GM23338 (cell line): ENCODE measurements around the gene SERPINB8. TPM values are rescaled to one million over a fixed set of nuclear protein-coding genes. Genes with fewer than 3 reads are reported as not detected.

Experiments
- ATAC-seq: fragments of 200-7000 bp; cut with Tn5 transposase; 3 replicates; pipeline ENCODE4 v1.9.1; 2020
- DNase-seq: peaks from one replicate; pipeline ENCODE4 v3.0.0-alpha.2; 2015; ENCODE audit warnings: low spot score
- H2AFZ ChIP-seq: fragments of 200-600 bp; sonication (generic); 2 replicates; pipeline ENCODE4 v1.8.0; 2016; ENCODE audit warnings: antibody characterized with exemption, mild to moderate bottlenecking, moderate library complexity
- H3F3A ChIP-seq: fragments of 200-600 bp; sonication (generic); replicated peaks from 2 replicates; pipeline ENCODE4 v1.8.0; 2017; ENCODE audit warnings: antibody characterized with exemption, mixed run types, low read depth
- H3K27ac ChIP-seq: fragments of 200-600 bp; sonication (generic); 2 replicates; pipeline ENCODE4 v1.6.1; 2016; ENCODE audit warnings: low read depth
- H3K27me3 ChIP-seq: fragments of 200-600 bp; sonication (generic); 2 replicates; pipeline ENCODE4 v1.8.0; 2016; ENCODE audit warnings: mild to moderate bottlenecking, mixed run types, moderate library complexity; ENCODE audit not compliant: insufficient read depth
- H3K36me3 ChIP-seq: fragments of 200-600 bp; sonication (generic); 2 replicates; pipeline ENCODE4 v1.8.0; 2016; ENCODE audit warnings: mild to moderate bottlenecking; ENCODE audit not compliant: insufficient read depth
- H3K4me1 ChIP-seq: fragments of 200-600 bp; sonication (generic); 2 replicates; pipeline ENCODE4 v1.8.0; 2016; ENCODE audit warnings: mild to moderate bottlenecking, moderate library complexity; ENCODE audit not compliant: insufficient read depth
- H3K4me2 ChIP-seq: fragments of 200-600 bp; sonication (generic); 2 replicates; pipeline ENCODE4 v1.7.1; 2017; ENCODE audit warnings: mixed run types
- H3K4me3 ChIP-seq: fragments of 200-600 bp; sonication (generic); 2 replicates; pipeline ENCODE4 v1.6.1; 2016; ENCODE audit warnings: mixed run types
- H3K79me2 ChIP-seq: fragments of 200-600 bp; sonication (generic); replicated peaks from 2 replicates; pipeline ENCODE4 v1.8.0; 2017; ENCODE audit warnings: mild to moderate bottlenecking; ENCODE audit not compliant: insufficient read depth
- H3K9me2 ChIP-seq: fragments of 200-600 bp; sonication (generic); 2 replicates; pipeline ENCODE4 v1.8.0; 2017; ENCODE audit not compliant: insufficient read depth
- H4K20me1 ChIP-seq: fragments of 200-600 bp; sonication (generic); replicated peaks from 2 replicates; pipeline ENCODE4 v1.8.0; 2017; ENCODE audit warnings: mild to moderate bottlenecking; ENCODE audit not compliant: insufficient read depth
- H3K27ac Mint-ChIP-seq: 2 replicates; pipeline ENCODE4 v1.8.0; 2020; ENCODE audit warnings: inconsistent platforms, mild to moderate bottlenecking, moderate library complexity, mixed read lengths
- H3K27me3 Mint-ChIP-seq: 3 replicates; pipeline ENCODE4 v1.8.0; 2022; ENCODE audit warnings: low read depth, mild to moderate bottlenecking, moderate library complexity, mixed read lengths, inconsistent platforms; ENCODE audit not compliant: insufficient read depth, poor library complexity
- H3K36me3 Mint-ChIP-seq: 3 replicates; pipeline ENCODE4 v1.8.0; 2021; ENCODE audit warnings: low read depth, mild to moderate bottlenecking, inconsistent platforms, moderate library complexity, mixed read lengths
- H3K4me1 Mint-ChIP-seq: 3 replicates; pipeline ENCODE4 v1.8.0; 2020; ENCODE audit warnings: mild to moderate bottlenecking, inconsistent platforms, mixed read lengths
- H3K4me3 Mint-ChIP-seq: 3 replicates; pipeline ENCODE4 v1.8.0; 2021; ENCODE audit warnings: moderate library complexity, mild to moderate bottlenecking, inconsistent platforms, mixed read lengths
- H3K9me3 Mint-ChIP-seq: 3 replicates; pipeline ENCODE4 v1.8.0; 2020; ENCODE audit warnings: moderate library complexity, mild to moderate bottlenecking, inconsistent platforms, mixed read lengths
- CREB1 ChIP-seq: fragments of 250-450 bp; sonication (Bioruptor Pico); IDR thresholded peaks from 2 replicates; pipeline ENCODE4 v1.5.0; 2020; ENCODE audit warnings: low read depth, mild to moderate bottlenecking, moderate library complexity
- CTCF ChIP-seq, 2 experiments: fragments of 200-600 bp in 1 of 2; sonication (generic) in 1 of 2; conservative IDR thresholded peaks; 2 replicates each; pipeline versions ENCODE4 v1.5.1 to v1.6.1; 2016 to 2017; ENCODE audit warnings: antibody characterized with exemption in 2 of 2, low read depth in 2 of 2, mild to moderate bottlenecking in 2 of 2, moderate library complexity in 1 of 2
- ETS1 ChIP-seq: IDR thresholded peaks from 2 replicates; pipeline ENCODE4 v1.6.1; 2016; ENCODE audit warnings: antibody characterized with exemption
- EZH2 ChIP-seq: fragments of 200-600 bp; sonication (generic); IDR thresholded peaks from one replicate; pipeline ENCODE4 v1.8.0; 2017; ENCODE audit warnings: antibody characterized with exemption, mild to moderate bottlenecking, low read depth; ENCODE audit not compliant: unreplicated experiment
- EZH2phosphoT487 ChIP-seq: fragments of 200-600 bp; sonication (generic); IDR thresholded peaks from one replicate; pipeline ENCODE4 v1.8.1; 2018; ENCODE audit warnings: antibody characterized with exemption; ENCODE audit not compliant: unreplicated experiment
- JUNB ChIP-seq: IDR thresholded peaks from one replicate; pipeline ENCODE4 v1.6.1; 2016; ENCODE audit warnings: antibody characterized with exemption; ENCODE audit not compliant: unreplicated experiment
- NANOG ChIP-seq: IDR thresholded peaks from 2 replicates; pipeline ENCODE4 v1.6.1; 2016; ENCODE audit warnings: antibody characterized with exemption, borderline replicate concordance
- POLR2AphosphoS5 ChIP-seq: IDR thresholded peaks from 2 replicates; pipeline ENCODE4 v1.6.1; 2016; ENCODE audit warnings: antibody characterized with exemption, low read depth
- REST ChIP-seq: IDR thresholded peaks from one replicate; pipeline ENCODE4 v1.6.1; 2018; ENCODE audit warnings: antibody characterized with exemption; ENCODE audit not compliant: unreplicated experiment
- STAT1 ChIP-seq: IDR thresholded peaks from one replicate; pipeline ENCODE4 v1.6.1; 2016; ENCODE audit warnings: antibody characterized with exemption; ENCODE audit not compliant: unreplicated experiment
- ZNF114 ChIP-seq: fragments of 250-450 bp; sonication (Bioruptor Pico); IDR thresholded peaks from 2 replicates; pipeline ENCODE4 v1.5.0; 2020; ENCODE audit warnings: mild to moderate bottlenecking, moderate library complexity
- ZNF331 ChIP-seq: fragments of 250-450 bp; sonication (Bioruptor Pico); IDR thresholded peaks from 2 replicates; pipeline ENCODE4 v1.5.0; 2020; ENCODE audit warnings: low read depth, mild to moderate bottlenecking, moderate library complexity
- ZNF462 ChIP-seq: fragments of 250-450 bp; sonication (Bioruptor Pico); IDR thresholded peaks from 2 replicates; pipeline ENCODE4 v1.5.0; 2020; ENCODE audit warnings: mild to moderate bottlenecking, moderate library complexity
- polyA plus RNA-seq: library from polyadenylated mRNA; unstranded; fragments of >200 nt; fragmentation: Nextera tagmentation; extraction: Ambion mirVana; gene quantifications from 2 replicates; pipeline ENCODE4 v1.2.1, GENCODE V29; 2016
- total RNA-seq: library from RNA; depleted of rRNA; stranded (reverse); fragments of >200 nt; shearing (Covaris generic); gene quantifications from 2 replicates; pipeline ENCODE4 v1.2.3, GENCODE V29; 2014

The SERPINB8 gene
- total and polyA plus RNA-seq, 2 experiments from 2014 or later = 0.50 to 2.1 TPM

- H3K4me3 Mint-ChIP-seq = no peak overlapping the region
- no peak for DNase-seq
- no peaks in the 10 kb centered on the region for H3K4me1 Mint-ChIP-seq
- no peak for ATAC-seq
- no peaks in the 10 kb centered on the region for H3K27me3 ChIP-seq
- H3K4me3 ChIP-seq = no peak overlapping the region
- no peaks in the 10 kb centered on the region for H3K4me1 ChIP-seq
- H3K27ac ChIP-seq = no peak overlapping the region
- no peaks in the 10 kb centered on the region for H3F3A ChIP-seq
- no peaks in the 10 kb centered on the region for H3K79me2 ChIP-seq
- no peaks in the 10 kb centered on the region for H3K36me3 ChIP-seq
- H3K27ac Mint-ChIP-seq = no peak overlapping the region
- H3K27me3 Mint-ChIP-seq = peaks cover 6% of the 10 kb centered on the region
- H3K4me2 ChIP-seq = no peak overlapping the region
- peaks cover 9% of the 10 kb centered on the region; the same call in 2 of the 3 replicates for H3K36me3 Mint-ChIP-seq
- H3K9me3 Mint-ChIP-seq = peaks cover 27% of the 10 kb centered on the region
- peaks cover 7% of the 10 kb centered on the region; the same call in 1 of the 2 replicates for H3K9me2 ChIP-seq
- no peak overlapping the region for H2AFZ ChIP-seq
- H4K20me1 ChIP-seq = no peaks in the 10 kb centered on the region
- TF ChIP-seq CTCF (conservative IDR thresholded peaks at IDR 0.05; ENCODE audit: low read depth in 2 of 2) = no peak
- TF ChIP-seq STAT1 = no peak
- no peak for TF ChIP-seq ZNF331 (CRISPR knock-in tag)
- no peak for TF ChIP-seq CREB1 (CRISPR knock-in tag)
- no peak for TF ChIP-seq EZH2phosphoT487
- TF ChIP-seq ETS1 = no peak
- TF ChIP-seq JUNB = no peak
- TF ChIP-seq NANOG = no peak
- no peak for TF ChIP-seq EZH2
- TF ChIP-seq ZNF114 = no peak
- no peak for TF ChIP-seq ZNF462
- no peak for TF ChIP-seq POLR2AphosphoS5
- no peak for TF ChIP-seq REST
Observed at GRCh38 chr18:63997606-63998005, 27.7 kb downstream of the SERPINB8 start.
